HPDE6-E6E7 (cell line): Measurements from ENCODE around the gene SLIT1.
"Not testable (repeated sequence)": the region's sequence is repeated elsewhere in the genome, so short reads cannot be mapped to it uniquely, and the experiment has no call there.

Experiments used
- DNase-seq: peaks from one replicate; pipeline ENCODE4 v3.0.0; 2011; ENCODE audit warnings: missing footprints; ENCODE audit errors: extremely low spot score

Gene SLIT1

DNA sequence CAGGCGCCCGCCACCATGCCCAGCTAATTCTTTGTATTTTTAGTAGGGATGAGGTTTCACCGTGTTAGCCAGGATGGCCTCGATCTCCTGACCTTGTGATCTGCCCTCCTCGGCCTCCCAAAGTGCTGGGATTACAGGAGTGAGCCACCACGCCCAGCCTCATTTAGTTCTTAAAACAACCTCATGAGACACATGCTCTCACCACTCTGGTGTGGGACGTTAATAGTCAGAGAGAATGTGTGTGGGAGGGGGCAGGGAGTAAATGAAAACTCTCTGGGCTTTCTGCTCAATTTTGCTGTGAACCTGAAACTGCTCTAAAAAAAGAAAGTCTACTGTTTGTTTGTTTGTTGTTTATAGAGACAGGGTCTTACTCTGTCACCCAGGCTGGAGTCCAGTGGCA is 103.2 kb downstream of the SLIT1 start:
- DNase-seq: not testable (repeated sequence)

DNA sequence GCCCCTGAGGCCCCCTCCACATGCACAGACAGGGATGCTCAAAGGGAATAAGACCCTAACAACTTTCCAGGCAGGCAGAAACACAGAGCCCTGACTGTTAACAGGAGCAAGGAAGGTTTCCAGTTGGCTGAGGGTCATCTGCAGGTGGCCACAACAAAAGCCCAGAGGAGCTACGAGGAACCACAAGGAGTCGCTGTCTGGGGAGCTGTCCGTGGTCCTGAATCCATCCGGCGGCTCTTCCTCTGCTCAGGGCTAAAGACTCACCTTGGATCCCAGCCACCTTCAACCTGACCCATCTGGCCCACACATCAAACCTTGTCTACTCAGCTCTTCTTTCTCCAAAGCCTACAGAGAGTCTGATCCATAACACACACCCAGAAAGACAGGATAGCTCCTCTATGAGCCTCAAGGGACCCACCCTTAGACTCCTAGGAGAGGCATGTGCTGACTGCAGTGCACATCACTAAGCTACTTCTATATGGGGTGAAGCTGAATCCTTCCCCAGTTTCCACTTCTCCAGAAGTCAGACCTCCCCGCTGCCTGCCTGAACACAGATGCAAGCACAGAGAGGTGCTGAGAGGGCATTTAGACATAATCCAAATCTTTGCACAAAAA is 104.0 kb downstream of the SLIT1 start:
- DNase-seq: peak; percentile 47

GRCh38 chr10:97080051-97080776 is 105.5 kb downstream of the SLIT1 start:
- no peak for DNase-seq

- DNase-seq: no peak
These were observed 106.3 kb downstream of the SLIT1 start for GRCh38 chr10:97079448-97079847.

DNA sequence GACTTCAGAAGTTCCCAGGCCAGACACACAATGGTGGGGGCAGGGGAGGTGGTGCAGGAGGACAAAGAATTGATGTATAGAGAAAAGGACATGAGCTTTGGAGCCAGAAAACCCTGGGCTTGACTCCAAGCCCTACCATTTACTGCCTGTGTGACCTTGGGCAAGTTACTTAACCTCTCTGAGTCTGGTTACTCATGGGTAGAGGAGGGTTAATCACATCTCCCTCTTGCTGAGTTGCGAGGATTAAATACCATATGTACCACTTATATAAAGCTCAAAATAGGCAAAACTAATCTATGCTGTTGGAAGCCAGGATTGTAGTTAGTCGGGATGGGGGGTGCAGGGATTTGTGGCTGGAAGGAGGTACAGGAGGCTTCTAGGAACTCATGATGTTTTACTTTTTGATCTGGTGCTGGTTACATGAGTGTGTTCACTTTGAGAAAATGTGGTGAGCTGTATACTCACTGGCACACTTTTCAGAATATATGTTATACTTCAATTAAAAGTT is 106.8 kb downstream of the SLIT1 start:
- DNase-seq: no peak

- DNase-seq: no peak
These were observed 107.4 kb downstream of the SLIT1 start for GRCh38 chr10:97078261-97078937.

DNA sequence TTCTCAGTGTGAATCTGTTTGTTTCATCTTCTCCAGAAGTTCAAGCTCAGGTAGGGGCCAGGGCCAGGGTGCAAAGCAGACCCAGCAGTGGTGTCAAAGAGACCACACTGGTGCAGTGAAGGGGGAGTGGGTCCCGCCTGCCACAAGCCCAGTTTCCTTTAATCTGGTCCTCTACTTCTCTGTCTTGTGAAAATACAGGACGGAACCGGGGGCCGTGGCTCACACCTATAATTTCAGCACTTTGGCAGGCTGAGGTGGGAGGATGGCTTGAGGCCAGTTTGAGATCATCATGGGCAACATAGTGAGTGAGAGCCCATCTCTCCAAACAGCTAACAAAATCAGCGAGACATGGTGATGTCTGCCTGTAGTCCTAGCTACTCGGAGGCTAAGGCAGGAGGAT is 109.0 kb downstream of the SLIT1 start:
- no peak for DNase-seq

DNA sequence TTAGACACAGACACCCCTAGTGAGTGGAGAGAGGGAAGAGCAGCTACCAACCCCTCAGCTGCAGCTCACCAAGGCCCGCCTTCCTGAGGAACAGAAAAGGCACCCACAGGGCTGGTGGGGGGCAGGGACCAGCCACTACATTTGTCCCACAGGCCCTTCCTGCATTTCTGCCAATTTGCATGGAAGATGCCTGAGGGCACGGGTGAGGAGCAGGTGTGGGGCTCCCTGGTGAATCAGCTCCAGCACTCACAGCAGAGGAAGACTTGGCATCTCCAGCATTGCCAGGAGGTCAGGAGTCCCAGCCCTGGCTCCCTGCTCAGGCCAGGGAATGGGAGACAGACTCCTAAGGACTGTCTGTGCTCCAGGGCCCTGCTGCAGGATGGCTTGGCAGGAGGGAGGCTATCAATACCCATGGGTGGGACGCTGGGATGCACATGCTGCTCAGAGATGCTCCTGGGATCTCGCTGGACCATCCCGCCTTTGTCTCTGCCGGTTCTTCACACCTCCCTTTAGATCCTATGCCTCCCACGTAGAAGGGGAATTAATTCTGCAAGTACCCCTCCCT is 109.7 kb downstream of the SLIT1 start:
- DNase-seq: no peak

GRCh38 chr10:97075421-97075820 is 110.3 kb downstream of the SLIT1 start:
- DNase-seq: no peak

- no peak for DNase-seq
These were observed 111.3 kb downstream of the SLIT1 start for GRCh38 chr10:97074256-97075145.

DNA sequence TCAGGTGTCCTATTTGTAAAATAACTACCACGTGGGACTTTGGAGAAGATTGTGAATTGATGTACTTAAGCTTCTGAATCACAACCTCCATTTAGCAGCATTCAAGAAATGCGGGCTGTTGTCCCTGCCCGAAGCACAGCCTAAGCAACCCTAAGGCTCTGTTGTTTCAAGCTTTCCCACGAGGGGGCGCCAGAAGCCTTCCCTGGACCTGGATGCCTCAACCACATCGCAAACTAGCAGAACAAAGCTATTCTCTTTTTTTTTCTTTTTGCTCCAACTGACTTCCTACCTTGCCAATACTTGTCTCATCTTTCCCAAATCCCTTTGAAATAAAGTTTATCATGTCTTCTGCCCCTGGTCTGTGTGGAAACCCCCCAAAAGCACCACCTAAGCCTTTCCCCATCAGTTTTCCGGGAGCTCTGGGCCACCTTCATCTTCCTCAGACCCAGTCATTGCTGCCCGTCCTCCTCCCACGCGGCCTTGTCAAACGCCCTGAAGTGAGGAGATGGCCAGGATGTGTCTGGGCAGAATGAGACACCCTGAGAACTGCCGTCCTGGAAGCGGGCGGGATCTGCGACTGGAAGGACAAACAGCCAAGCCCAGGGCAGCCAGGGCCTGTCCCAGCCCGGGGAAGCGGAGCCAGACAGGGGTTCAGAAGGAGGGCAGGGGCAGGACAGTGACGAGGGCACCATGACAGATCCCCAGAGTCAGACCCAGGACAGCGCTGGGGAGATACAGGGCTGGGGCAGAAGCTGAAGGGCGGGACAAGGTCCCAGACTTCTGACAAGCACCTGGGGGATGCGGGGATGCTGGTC is 112.7 kb downstream of the SLIT1 start:
- DNase-seq: peak; percentile 54

- DNase-seq: no peak
These were observed 114.3 kb downstream of the SLIT1 start for GRCh38 chr10:97071496-97071895.

DNA sequence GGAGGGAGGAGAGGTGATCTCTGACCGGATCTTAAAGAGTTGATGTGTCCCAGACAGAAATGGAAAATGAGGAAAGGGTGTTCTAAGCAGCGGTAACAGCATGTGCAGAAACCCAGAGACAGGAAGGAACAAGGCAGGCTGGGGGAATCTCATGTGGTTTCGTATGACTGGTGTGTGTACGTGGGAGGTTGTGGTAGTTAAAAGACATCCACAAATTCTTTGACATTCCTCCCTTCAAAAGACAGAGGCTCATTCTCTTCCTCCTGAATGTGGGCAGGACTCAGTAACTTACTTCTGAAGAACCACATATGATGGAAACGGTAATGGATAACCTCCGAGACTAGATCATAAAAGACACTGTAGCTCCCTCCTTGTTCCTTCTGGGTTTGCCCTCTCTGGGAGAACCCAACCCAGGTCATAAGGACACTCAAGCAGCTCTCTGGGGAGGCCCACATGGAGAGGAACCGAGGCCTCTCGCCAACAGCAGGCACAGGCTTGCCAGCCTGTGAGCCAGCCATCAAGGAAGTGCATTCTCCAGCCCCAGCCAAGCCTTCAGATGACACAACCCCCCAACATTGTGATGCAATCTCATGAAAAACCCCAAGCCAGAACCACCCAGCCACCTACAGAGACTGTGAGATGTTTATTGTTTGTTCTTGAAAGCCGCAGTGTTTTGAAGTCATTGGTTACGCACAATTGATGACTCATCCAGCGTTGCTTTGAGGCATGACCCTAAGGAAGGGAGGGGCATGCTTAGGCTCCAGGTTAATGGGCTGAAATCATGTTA is 116.0 kb downstream of the SLIT1 start:
- peak; percentile 28 for DNase-seq

- DNase-seq: no peak
These were observed 116.7 kb downstream of the SLIT1 start for GRCh38 chr10:97069026-97069425.

DNA sequence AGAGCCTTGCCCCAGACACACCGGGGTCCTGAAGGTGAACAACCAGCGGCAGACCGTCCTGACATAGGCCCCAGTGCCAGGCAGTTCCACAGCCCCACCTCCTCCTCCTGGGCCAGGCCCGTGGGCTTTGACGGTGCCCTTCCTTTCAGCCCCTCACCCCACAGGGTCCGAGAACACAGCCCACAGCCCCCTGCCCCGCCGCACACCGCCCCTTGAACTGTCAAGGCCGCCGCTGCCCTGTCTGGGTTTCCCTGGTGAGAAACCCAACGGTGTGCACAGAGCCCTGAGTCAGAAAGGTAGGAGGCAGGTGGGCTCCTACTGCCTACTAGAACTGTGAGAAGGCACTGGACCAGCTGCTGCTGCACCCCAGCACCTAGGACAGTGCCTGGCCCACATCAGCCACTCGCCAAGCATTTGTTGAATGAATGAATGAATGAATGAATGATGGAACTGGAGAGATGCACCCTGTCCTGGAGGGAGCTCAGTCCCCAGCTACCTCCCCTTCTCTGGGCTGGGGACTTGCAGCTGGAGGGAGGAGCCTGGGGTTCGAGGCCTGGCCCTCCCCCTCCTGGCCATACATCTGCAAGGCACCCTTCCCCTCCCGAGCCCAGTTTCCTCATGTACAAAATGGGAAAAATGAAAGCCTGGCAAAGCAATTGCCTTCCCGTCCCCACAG is 117.9 kb downstream of the SLIT1 start:
- DNase-seq: no peak

DNA sequence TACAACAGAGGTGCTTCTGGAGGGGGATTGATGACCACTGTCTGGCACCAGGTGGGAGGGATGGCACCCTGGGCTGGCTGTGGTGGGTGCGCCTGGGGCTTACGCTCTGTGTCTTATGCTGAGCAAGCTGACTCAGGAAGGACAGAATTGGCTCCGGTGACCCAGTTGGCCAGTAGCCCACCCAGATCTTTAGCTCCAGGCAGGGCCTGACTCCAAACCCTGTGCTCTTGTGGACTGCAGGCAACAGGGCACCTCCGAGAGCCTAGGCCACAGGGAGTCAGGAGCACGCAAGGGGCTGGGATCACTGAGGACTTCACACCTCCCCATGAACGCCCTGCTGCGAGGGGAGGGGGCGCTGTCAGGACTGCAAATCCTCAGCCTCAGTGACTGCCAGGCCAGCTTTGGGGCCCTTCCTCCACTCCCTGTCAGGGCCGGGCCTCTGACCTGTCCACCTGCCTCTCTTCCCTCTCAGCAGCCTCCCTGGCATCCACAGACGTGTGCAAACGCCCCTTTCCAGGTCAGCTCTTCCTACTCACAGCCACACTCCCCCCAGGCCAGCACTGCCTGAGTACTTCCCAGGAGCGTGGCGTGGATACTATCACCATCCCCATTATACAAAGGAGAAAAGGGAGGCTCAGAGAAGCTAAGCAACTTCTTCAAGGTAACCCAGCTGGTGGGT is 118.7 kb downstream of the SLIT1 start:
- DNase-seq: no peak

GRCh38 chr10:97065686-97066660 is 119.8 kb downstream of the SLIT1 start:
- DNase-seq: no peak
